G401.6 (cell line): ENCODE results near the gene NOTUM.

Experiments
- FAIRE-seq: peaks from 2 replicates; lab custom pipeline; 2012; peaks lifted over from hg19 to GRCh38; lab: Jason Lieb, UNC

The NOTUM gene

DNA sequence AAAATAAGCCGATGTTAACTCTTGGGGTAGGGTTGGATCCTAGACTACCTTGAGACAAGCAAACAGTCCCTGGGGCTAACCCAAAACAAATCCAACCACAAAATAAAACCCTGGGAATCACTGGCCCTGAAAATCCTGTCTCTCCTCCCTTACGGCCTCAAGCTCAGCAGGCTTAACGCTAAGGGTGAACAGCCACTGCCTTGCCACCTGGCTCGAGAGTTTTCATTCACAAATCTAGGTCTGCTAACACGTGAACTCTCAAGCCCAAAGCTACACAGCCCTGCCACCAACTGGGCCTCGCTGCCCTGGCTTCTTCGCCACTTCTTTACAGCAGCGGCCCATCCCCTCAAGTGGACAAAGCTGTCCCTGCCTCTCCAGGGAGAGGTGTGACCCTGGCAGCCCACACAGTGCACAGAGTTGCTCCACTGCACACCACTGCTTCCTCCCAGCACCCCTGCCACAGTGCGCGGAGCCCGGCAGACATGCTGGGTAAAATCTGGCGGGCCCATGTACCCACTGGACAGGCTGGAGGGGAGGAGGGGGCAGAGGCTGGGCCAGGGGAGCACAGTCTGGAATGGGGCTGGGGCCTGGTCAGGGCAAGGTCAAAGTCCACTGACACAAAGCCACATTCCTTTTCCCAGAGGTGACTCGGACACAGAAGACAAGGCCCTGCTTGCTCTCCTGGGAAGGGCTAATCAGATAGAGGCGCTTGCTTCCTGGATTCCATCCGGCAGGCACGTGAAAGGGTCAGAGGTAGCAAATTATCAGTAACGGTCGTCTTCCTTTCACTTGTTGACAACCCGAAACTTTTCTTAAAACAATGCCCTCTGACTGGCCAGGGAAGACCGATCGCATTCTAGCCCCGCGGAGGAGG lies 50.8 kb downstream of the NOTUM start:
- FAIRE-seq, result no peak

GRCh38 chr17:81909231-81909630 lies 51.8 kb downstream of the NOTUM start:
- FAIRE-seq, result no peak

DNA sequence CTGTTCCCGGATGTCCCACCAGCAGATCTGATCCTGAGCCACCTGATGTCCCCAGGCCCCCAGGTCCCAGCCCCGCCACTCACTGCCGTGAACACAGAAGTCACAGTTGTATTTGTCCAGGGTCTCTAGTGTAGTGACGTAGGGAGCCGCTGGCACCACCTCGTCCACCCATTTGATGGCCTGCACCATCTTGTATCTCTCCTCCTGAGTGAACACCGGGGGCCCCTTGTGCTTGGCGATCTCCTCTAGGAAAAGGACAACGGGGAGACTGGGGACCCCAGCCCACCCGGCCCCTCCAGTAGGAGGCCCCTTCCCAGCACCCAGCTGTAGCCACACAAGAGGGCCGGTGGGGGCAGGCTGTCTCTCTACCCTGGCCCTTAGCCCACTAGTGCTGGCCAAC lies 52.2 kb downstream of the NOTUM start:
- no peak for FAIRE-seq

DNA sequence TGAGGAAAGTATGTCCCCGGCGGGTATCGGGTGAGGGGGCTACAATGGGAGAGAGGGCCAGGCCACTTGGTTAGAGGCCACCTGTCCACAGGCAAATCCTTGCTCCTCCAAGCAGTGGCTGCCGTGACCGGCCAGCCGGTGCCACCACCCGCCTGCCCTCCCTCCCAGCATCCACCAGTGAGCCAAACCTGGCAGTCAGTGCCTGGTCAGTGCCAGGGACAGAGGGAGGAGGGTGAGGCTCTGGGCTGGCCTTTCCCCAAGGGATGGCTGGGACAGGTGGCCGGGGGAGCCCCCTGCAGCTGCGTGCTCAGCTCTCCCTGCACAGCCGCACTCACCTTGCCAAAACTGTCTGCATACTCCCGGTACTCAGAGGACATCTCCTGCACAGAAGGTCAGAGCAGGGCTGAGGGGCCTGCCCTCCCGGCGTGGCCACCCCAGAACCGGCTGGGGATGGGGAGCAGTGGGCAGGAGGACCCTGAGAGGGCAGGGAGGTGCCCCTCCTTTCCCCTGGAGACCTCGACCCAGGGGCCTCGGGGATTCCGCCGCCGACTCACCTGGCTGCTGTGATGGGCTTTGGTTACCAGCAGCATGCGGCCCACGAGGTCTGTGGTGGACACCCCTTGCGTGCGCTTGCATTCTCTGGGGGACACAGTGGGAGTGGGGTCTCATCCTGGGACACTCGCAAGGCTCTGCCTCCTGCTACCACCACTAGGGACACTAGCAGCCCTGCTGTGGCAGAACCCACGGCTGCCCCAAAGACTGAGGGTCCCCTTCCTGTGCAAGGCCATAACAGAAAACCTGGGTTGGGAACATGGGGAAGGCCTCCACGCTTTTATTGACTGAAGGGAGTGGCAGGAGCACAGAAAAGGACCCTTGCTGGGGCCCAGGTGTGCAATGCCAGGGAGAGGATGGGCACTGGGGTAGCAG lies 53.5 kb downstream of the NOTUM start:
- FAIRE-seq, result no peak

GRCh38 chr17:81906476-81907218 lies 54.3 kb downstream of the NOTUM start:
- FAIRE-seq, result no peak

DNA sequence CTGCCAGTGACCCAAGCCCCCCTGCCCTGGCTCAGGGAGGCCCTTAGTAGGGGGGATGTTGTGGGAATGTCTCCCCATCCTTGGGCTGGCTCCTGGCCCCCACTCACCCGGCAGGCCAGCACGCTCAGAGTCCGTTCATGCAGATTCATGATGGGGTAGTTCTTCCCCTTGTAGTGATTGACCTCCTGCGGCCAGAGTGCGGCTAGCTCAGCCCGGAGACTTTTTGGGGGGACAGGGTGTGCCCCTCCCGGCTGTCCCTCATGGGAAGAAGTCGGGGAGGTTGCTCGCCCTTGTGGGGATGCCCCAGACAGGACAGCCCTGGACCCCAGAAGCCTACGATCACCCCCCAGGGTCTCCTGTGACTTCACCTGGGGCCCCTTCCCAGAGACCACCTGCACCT lies 55.0 kb downstream of the NOTUM start:
- no peak for FAIRE-seq

- no peak for FAIRE-seq
Measured at GRCh38 chr17:81905424-81905875, 55.5 kb downstream of the NOTUM start.

DNA sequence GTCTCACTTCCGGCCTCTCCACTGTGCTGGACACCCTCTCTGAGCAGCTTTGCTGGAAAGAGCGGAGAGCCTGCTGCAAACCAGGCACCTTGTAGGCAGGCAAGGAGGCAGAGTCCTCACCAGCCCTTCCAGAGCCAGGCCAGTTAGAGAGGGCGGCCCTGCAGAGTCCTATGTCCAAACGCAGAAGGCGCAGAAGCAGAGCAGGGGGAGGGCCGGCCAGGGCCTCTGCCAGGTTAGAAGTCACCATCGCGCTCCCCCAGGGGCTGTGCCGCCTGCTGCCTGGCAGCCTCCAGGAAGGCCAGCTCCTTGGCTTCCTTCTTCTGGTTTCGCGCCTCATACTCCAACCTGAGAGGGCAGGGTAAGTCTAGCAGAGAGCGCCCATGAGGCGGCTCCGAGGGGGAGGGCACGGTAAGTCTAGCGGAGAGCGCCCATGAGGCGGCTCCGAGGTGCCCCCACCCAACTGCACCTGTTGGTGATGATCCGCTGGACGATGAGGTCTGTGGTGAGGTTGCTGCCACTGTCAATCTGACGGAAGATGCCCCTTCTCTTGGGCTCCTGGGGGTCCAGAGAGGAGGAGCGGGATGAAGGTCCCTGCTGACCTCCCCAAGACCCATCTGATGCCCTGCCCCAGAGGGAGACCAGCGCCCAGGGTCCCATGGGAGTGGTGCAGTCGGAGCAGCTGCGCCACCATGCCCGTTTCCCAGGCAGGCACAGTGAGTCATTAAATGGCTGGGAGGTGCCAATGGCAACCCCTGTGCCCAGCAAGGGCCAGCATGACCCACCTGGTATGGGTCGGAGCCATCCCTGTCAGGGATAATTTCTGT lies 56.2 kb downstream of the NOTUM start:
- FAIRE-seq, result no peak

DNA sequence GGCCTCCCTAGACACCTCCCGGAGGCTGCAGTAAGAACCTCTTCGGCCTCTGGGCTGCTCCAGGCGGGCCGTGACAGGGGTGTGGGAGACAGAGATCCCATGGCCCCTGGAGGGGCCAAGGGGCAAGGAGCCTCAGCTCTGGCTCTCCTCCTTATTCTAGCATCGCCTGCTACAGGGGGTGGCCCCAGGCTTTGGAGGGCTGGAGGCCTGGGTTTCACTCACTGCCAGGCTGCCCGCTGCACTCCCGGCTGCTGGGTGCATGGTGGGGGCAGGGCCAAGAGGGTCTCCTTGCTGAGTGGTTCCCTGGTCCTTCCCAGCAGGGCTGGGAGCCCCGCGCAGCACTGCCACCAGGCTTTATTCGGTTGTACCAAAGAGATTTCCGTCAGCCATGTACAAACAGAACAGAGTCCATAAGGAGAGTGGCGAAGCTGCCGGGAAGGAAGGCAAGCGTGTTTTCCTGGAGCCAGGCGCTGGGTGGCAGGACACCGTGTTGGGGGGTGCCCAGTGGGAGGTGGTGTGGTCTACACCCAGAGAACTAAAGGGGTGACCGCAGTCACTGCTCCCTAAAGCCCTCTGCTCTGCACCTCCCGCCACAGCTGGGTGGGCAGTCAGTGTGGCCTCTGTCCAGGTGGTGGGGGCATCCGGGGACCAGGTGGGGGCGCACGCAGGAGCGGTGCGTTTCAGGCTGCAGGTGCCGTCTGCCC lies 56.9 kb downstream of the NOTUM start:
- no peak for FAIRE-seq

DNA sequence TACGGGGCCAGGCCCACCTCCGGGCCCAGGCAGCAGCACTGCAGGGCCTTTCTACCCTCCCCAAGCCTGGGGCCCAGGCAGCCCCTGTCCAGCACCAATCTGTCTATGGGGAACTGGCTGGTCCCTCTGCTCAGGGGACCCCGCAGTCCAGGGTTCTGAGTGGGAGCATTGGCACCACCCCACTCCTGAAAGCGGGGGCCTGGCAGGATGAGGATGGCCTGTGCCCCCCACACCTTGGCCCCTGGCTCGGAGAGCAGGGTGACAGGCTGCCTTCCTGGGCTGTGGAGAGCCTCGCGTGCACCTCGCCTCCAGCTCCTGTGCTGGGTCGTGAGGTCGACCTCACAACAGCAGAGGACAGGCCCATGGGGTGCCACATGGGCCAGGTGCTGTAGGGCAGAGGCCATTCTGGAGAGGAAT lies 57.6 kb downstream of the NOTUM start:
- no peak for FAIRE-seq

DNA sequence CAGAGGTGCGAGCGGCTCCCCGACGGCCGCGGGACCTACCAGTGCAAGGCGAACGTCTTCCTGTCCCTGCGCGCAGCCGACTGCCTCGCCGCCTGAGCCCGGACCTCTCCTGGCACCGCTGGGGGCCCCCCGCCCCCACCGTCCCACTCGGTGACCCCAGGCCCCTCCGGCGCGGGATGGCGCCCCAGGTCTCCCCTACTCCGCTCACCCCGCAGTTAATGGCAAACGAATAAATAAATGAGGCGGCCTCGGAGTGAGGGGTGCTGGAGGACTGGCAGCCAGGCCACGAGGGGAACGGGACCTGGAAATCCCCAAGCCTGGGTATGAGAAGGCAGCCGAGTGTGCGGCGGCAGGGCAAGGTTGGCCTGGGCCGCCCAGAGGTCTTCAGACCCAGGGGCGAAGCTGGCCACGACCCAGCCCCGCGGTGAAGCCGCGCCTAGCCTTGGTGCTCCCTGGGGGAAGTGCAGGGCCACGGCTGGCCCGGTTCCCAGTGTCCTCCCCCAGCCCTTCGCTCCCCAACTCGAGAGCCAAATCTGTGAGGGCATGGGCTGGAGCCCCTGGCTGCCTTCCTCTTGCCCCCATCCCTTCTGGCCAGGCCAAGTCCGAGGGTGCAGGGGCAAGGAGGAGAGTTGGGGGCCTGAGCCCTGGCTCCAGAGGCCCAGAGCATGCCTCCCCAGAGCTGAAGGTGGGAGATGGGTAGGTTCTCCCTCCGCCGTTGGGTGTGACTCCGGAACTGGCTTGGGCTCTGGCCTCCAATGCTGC lies 58.2 kb downstream of the NOTUM start:
- no peak for FAIRE-seq
